LNCAP (cell line): ENCODE data around the gene ARHGAP29.

Experiments
- TF ChIP-seq, protein P1 (sequence below): fragments of 450-650 bp; IDR thresholded peaks from 2 replicates; pipeline ENCODE4 v1.5.1; 2017; ENCODE audit warnings: mild to moderate bottlenecking

The ARHGAP29 gene

DNA sequence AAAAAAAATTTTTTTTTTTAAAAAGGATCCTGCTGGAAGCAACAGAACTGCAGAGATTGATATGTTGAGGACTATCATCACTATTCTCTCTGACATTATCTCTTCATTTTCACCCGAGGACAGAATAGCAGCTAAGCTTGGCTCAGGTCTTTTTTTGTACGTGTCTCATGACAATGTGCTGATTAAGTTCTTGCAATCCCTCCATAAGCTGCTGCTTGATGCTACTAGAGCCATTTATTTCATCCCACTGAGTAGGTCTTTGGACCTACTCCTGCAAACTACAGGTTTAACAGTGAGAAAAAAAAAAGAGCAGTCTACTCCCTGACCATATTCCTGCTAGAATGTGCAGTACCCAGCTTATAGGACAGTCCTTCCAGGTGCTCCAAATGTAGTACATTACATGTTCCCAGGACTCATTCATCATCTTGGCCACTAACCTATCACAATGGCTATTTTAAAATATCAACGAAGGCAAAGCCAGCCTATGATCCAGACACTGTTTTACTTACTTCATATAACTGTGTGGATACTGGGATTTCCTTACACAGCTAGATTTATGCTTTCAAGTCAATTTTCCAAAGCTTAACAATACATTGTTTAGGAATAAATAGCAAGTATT is 54.1 kb downstream of the ARHGAP29 start:
- TF ChIP-seq, protein P1, sequence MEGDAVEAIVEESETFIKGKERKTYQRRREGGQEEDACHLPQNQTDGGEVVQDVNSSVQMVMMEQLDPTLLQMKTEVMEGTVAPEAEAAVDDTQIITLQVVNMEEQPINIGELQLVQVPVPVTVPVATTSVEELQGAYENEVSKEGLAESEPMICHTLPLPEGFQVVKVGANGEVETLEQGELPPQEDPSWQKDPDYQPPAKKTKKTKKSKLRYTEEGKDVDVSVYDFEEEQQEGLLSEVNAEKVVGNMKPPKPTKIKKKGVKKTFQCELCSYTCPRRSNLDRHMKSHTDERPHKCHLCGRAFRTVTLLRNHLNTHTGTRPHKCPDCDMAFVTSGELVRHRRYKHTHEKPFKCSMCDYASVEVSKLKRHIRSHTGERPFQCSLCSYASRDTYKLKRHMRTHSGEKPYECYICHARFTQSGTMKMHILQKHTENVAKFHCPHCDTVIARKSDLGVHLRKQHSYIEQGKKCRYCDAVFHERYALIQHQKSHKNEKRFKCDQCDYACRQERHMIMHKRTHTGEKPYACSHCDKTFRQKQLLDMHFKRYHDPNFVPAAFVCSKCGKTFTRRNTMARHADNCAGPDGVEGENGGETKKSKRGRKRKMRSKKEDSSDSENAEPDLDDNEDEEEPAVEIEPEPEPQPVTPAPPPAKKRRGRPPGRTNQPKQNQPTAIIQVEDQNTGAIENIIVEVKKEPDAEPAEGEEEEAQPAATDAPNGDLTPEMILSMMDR: no peak

DNA sequence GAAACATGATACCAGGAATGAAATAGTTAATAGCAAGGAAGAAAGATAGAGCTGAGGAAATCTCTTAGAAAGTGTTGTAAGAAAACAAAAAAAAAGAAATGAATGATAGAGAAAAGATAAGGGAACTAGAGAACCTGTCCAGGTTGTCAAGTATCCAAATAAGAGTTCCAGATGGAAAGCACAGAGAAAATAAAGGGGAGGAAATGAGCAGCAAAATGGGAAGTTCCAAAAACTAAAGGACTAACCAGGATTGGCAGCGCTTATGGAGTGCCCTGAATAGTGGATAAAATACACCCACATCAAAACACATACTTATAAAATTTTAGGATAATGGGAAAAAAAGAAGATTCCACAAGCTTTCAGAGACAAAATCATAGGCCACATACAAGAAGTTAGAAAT is 55.2 kb downstream of the ARHGAP29 start:
- TF ChIP-seq, protein P1: no peak

DNA sequence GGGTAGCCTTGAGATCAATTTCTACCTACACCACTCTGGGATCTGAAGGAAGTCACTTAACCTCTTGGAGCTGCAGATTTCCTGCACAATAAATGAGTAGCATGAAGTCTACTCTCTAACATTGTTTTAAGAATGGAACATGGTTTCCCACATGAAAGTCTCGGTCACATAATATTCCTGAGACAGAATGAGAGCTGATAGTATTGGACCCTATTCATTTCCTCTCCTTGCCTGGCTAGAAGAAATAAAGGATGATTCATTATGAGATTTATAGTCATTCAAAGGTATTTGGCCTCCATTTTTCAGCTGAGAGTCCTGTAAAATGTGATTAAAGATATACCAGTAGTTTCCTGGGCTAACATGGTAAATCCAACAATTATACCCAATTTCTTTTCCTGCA is 56.7 kb downstream of the ARHGAP29 start:
- TF ChIP-seq, protein P1: no peak

DNA sequence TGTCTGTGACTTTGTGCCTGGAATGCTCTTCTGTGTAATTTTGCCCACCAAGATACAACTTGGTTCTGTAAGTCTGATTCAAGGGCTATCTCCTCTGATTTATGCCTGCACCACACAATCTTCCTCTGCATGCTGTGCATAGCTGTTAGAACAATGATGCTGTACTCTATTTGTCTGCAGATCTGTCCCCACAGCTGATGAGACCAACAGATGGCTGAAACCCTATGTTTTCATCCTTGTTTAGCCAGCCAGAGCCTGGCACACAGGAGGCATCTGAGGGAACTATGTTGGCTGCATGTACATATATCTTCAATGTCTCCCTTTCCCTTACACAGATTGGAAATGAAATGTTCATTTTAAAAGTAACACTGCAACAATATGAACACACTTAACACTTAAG is 58.5 kb downstream of the ARHGAP29 start:
- TF ChIP-seq, protein P1: no peak

DNA sequence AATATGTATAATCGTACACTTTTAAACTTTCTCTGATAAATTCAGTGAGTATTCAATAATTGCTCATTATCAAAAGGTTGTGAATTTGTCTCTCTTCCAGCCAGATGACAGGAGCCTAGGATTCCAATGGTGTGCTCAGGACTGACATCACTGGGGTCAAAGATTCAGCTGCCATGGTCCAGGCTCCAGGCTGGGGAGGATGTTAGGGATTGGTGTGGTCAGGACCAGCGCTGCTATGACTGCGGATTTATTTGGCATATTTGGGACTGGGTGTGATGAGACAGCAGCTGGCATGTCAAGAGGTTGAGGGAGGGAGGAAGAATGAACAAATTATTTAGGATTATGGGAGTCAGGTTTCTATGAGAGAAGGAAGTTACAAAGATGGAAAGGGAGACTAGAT is 68.3 kb downstream of the ARHGAP29 start:
- TF ChIP-seq, protein P1: no peak

DNA sequence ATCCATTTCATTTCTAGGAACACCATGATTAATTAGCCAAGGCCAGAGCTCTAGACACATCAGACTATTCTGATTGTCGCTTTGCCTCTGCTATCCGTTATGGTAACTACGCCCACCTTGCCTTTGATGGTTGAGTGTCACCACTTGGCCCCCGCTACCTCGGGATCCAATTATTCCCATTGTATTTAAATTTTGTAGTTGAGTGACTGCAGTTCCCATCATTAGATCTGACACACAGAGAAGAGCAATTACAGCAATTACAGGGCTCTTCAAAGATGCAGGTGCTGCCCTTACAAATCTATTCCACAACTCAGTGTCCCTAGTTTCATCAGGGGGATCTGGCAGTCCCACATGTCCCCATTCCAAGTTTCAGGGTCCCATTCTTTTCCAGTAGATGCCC is 71.5 kb downstream of the ARHGAP29 start:
- TF ChIP-seq, protein P1: no peak

- TF ChIP-seq, protein P1: no peak
These were observed 76.6 kb downstream of the ARHGAP29 start for GRCh38 chr1:94160811-94161210.

DNA sequence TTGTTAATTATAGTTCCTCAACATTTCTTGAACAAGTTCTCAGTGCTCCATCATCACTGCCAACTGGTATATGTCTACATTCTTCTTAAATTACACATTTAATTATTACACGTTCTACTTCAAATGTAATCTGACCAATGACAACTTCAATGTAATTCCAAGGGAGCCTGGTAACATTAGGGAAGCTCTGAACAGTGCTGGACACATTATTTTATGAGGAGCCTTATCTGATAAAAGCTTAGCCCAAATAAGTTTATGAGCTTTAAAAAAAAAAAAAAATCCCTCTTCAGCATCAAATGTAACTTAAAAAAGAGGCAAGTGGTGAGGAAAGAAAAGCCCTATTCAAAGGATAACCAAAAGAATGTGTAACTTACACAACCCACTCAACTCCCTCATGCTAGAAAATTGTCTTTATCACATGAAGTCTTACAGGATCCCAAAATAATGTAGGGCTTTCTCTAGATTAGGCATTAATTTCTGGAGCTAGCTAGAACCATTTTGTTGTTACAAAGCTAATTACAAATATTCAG is 81.2 kb downstream of the ARHGAP29 start:
- TF ChIP-seq, protein P1: no peak
